Choroid plexus epithelial cell (primary cell): ENCODE measurements around the gene PRIMPOL.

Source experiments
- DNase-seq: peaks from one replicate; pipeline ENCODE4 v3.0.0-alpha.2; 2010; ENCODE audit warnings: low read depth
- H3K4me3 ChIP-seq: 2 replicates; pipeline ENCODE4 v1.5.1; 2011; ENCODE audit warnings: low read depth, mild to moderate bottlenecking, control low read depth, low read length, moderate library complexity
- CTCF ChIP-seq: conservative IDR thresholded peaks from 2 replicates; pipeline ENCODE4 v1.5.1; 2011; ENCODE audit warnings: low read depth, mild to moderate bottlenecking, control low read depth, inconsistent platforms, low read length, moderate library complexity

Gene PRIMPOL

GRCh38 chr4:184644553-184645307 is 4.8 kb upstream of the PRIMPOL start:
- peak; percentile 67 for DNase-seq
- TF ChIP-seq CTCF: no peak
- no peak overlapping the region for H3K4me3 ChIP-seq

- no peak for TF ChIP-seq CTCF
- DNase-seq: no peak
- H3K4me3 ChIP-seq: no peak overlapping the region
These were observed 3.5 kb upstream of the PRIMPOL start for GRCh38 chr4:184645904-184646610.

GRCh38 chr4:184647266-184648053 is 2.1 kb upstream of the PRIMPOL start:
- H3K4me3 ChIP-seq: peak overlapping the region; percentile 85
- no peak for TF ChIP-seq CTCF
- DNase-seq: peak; percentile 53

GRCh38 chr4:184648054-184648312 is 1.6 kb upstream of the PRIMPOL start:
- TF ChIP-seq CTCF: no peak
- no peak for DNase-seq
- peak overlapping the region; percentile 85 for H3K4me3 ChIP-seq

- peak; percentile 13 for TF ChIP-seq CTCF
- peak overlapping the region; percentile 85 for H3K4me3 ChIP-seq
- peak; percentile 47 for DNase-seq
These were observed 1.1 kb upstream of the PRIMPOL start for GRCh38 chr4:184648313-184649025.

- H3K4me3 ChIP-seq: peak overlapping the region; percentile 79
- peak; percentile 58 for DNase-seq
- TF ChIP-seq CTCF: no peak
These were observed 675 bp downstream of the PRIMPOL start for GRCh38 chr4:184649971-184650855.
